ENCODE measurements around the gene LCNL1. TPM values are rescaled to one million over a fixed set of nuclear protein-coding genes. Genes with fewer than 3 reads are reported as not detected.

Gene LCNL1
- total and polyA plus RNA-seq, 2 of the 13 experiments (the other 11 are each of a cell fraction or from before 2014, with no cell fraction given): not detected

DNA sequence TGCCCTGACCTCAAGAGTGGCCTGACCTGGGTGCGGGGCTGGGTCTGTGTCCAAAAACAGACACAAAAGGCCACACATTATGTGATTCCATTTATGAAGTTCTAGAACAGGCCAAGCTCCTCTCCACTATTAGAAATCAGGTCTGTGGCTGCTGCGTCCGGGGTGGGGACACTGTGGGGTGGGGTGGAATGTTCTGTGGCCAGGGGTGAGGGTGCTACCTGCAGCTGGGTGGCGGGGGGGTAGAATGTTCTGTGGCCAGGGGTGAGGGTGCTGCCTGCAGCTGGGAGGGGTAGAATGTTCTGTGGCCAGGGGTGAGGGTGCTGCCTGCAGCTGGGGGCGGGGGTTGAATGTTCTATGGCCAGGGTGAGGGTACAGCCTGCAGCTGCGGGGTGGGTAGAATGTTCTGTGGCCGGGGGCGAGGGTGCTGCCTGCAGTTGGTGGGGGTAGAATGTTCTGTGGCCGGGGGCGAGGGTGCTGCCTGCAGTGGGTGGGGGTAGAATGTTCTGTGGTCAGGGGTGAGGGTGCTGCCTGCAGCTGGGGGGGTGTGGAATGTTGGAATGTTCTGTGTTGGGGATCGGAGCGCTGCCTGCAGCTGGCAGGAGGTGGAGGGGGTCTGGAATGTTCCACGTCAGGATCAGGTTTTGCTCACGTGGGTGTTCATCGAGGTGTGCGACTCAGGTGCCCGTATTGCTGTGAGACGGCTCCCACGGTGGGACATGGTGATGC, 22.4 kb upstream of the LCNL1 start:
- no peak for ATAC-seq
- BruUV-seq (replicated peaks): no TSS peak
- H4K20me1 ChIP-seq (ENCODE audit: insufficient read depth, low read length): no peaks in the 10 kb centered on the region
- TF ChIP-seq, protein P1, sequence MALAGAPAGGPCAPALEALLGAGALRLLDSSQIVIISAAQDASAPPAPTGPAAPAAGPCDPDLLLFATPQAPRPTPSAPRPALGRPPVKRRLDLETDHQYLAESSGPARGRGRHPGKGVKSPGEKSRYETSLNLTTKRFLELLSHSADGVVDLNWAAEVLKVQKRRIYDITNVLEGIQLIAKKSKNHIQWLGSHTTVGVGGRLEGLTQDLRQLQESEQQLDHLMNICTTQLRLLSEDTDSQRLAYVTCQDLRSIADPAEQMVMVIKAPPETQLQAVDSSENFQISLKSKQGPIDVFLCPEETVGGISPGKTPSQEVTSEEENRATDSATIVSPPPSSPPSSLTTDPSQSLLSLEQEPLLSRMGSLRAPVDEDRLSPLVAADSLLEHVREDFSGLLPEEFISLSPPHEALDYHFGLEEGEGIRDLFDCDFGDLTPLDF (CRISPR knock-in tag; IDR thresholded peaks at IDR 0.05): no peak
- no peak for TF ChIP-seq PITX1 (CRISPR knock-in tag; IDR thresholded peaks at IDR 0.05)
- TF ChIP-seq AGO1 (IDR thresholded peaks at IDR 0.05; ENCODE audit: low read depth, low read length, poor library complexity, severe bottlenecking): no peak
- TF ChIP-seq, protein P2, sequence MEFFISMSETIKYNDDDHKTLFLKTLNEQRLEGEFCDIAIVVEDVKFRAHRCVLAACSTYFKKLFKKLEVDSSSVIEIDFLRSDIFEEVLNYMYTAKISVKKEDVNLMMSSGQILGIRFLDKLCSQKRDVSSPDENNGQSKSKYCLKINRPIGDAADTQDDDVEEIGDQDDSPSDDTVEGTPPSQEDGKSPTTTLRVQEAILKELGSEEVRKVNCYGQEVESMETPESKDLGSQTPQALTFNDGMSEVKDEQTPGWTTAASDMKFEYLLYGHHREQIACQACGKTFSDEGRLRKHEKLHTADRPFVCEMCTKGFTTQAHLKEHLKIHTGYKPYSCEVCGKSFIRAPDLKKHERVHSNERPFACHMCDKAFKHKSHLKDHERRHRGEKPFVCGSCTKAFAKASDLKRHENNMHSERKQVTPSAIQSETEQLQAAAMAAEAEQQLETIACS (CRISPR knock-in tag; IDR thresholded peaks at IDR 0.05): no peak
- TF ChIP-seq, protein P3, sequence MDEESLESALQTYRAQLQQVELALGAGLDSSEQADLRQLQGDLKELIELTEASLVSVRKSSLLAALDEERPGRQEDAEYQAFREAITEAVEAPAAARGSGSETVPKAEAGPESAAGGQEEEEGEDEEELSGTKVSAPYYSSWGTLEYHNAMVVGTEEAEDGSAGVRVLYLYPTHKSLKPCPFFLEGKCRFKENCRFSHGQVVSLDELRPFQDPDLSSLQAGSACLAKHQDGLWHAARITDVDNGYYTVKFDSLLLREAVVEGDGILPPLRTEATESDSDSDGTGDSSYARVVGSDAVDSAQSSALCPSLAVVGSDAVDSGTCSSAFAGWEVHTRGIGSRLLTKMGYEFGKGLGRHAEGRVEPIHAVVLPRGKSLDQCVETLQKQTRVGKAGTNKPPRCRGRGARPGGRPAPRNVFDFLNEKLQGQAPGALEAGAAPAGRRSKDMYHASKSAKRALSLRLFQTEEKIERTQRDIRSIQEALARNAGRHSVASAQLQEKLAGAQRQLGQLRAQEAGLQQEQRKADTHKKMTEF (CRISPR knock-in tag; IDR thresholded peaks at IDR 0.05): no peak
- TF ChIP-seq, protein P4, sequence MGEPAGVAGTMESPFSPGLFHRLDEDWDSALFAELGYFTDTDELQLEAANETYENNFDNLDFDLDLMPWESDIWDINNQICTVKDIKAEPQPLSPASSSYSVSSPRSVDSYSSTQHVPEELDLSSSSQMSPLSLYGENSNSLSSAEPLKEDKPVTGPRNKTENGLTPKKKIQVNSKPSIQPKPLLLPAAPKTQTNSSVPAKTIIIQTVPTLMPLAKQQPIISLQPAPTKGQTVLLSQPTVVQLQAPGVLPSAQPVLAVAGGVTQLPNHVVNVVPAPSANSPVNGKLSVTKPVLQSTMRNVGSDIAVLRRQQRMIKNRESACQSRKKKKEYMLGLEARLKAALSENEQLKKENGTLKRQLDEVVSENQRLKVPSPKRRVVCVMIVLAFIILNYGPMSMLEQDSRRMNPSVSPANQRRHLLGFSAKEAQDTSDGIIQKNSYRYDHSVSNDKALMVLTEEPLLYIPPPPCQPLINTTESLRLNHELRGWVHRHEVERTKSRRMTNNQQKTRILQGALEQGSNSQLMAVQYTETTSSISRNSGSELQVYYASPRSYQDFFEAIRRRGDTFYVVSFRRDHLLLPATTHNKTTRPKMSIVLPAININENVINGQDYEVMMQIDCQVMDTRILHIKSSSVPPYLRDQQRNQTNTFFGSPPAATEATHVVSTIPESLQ (CRISPR knock-in tag; conservative IDR thresholded peaks at IDR 0.05): no peak
- TF ChIP-seq NFKBIZ (CRISPR knock-in tag; IDR thresholded peaks at IDR 0.05): no peak
- TF ChIP-seq, protein P5, sequence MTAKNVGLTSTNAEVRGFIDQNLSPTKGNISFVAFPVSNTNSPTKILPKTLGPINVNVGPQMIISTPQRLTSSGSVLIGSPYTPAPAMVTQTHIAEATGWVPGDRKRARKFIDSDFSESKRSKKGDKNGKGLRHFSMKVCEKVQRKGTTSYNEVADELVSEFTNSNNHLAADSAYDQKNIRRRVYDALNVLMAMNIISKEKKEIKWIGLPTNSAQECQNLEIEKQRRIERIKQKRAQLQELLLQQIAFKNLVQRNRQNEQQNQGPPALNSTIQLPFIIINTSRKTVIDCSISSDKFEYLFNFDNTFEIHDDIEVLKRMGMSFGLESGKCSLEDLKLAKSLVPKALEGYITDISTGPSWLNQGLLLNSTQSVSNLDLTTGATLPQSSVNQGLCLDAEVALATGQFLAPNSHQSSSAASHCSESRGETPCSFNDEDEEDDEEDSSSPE (CRISPR knock-in tag; IDR thresholded peaks at IDR 0.05): no peak
- TF ChIP-seq, protein P6, sequence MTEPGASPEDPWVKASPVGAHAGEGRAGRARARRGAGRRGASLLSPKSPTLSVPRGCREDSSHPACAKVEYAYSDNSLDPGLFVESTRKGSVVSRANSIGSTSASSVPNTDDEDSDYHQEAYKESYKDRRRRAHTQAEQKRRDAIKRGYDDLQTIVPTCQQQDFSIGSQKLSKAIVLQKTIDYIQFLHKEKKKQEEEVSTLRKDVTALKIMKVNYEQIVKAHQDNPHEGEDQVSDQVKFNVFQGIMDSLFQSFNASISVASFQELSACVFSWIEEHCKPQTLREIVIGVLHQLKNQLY (CRISPR knock-in tag; IDR thresholded peaks at IDR 0.05): no peak
- H3K4me2 ChIP-seq (ENCODE audit: low read depth, low read length): no peak overlapping the region
- in situ Hi-C loops (cut with HindIII; ENCODE audit: extremely low pct_ligation_motif_present, low pct_unique_long_range_greater_than_20kb): no loop called here
- no peaks in the 10 kb centered on the region for H3K9me3 ChIP-seq (ENCODE audit: low read length)
- no peak overlapping the region for H3K4me3 ChIP-seq (replicated peaks in 1 of 3; ENCODE audit: insufficient read depth in 1 of 3, low read depth in 2 of 3, low read length in 3 of 3)
- H3K27me3 ChIP-seq (ENCODE audit: control insufficient read depth in 1 of 2, insufficient read depth in 2 of 2, low read length in 2 of 2): peaks cover 15 to 42% of the 10 kb centered on the region in 2 experiments
- no peak overlapping the region for H3K27ac ChIP-seq (ENCODE audit: extremely low read length, insufficient read depth, low read length)
- no peak overlapping the region for H3K9ac ChIP-seq (ENCODE audit: insufficient read depth, low read depth, low read length)
- FAIRE-seq: no peak
- H3K36me3 ChIP-seq (replicated peaks in 1 of 2; ENCODE audit: control insufficient read depth in 1 of 2, insufficient read depth in 2 of 2, low read length in 2 of 2): no peaks in the 10 kb centered on the region
- intact Hi-C loops (cut with micrococcal nuclease; ENCODE audit: unreplicated experiment): no loop called here
- no peak overlapping the region for H2AFZ ChIP-seq (ENCODE audit: low read length)
- ChIA-PET CTCF (ENCODE audit: low intra/inter-chr PET ratio, low total read pairs) (no interaction called here), POLR2A (interaction anchor here (0.6 kb wide), 1 partner anchor 15 kb away, joined by 4 read pairs; the partner anchor contains the start of genes C8G and FBXW5)
- DNase-seq (ENCODE audit: low spot score): no peak
- peaks cover 6% of the 10 kb centered on the region for H3K4me1 ChIP-seq (ENCODE audit: insufficient read depth, low read length)
- H3K79me2 ChIP-seq (ENCODE audit: insufficient read depth, low read length): no peaks in the 10 kb centered on the region
- 38% methylated on average over 18 of the region's 19 CpGs for WGBS (ENCODE audit: low lambda C conversion rate)
